Measurements from ENCODE around the gene PRLR. TPM values are rescaled to one million over a fixed set of nuclear protein-coding genes. Genes with fewer than 3 reads are reported as not detected.
A peak's percentile ranks its signal among the peaks of the same experiment; 100 is the strongest.

PRLR gene
- total and polyA plus RNA-seq, 10 of the 15 experiments (the other 5 are each of a cell fraction or from before 2014, with no cell fraction given), result 0.03 to 8.1 (median 0.20) TPM

DNA sequence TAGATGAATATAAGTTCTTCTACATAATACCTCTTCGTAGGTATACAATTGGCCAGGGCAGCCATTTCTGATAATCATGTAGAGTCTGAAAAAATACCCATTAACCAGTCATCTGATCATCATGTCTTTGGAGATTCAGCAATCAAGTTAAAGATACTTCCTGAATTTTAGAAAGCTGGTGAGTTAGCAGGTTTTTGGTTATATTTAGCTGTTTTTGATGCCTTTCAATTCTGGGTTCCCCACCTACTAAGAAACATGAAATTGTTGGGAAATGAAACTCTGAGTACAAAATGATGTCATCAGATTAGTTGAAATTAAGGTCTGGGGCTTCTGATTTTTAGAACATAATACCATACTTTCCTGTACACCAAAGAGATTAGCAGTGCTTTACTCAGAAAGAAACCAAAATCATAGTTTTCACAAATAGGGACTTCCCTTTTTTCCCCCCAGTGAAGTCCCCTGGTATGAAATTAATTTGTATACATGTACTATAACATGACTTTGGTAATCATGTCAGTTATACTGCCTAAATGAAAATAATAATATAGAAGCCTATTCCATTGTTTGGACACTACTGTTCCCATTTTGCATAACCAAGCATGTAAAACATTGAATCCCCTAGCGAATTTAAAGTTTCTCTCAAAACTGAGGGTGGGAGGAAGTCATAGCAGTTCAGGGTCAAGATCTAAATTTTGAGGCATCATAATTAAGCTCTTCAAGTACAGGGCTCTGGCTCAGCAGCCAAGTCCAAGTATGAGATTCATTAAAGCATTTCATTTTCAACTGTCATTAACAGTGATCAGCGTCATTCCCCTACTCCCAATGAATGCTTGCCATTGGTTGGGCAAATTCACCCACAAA, 17.9 kb downstream of the PRLR start:
- SMC1A ChIA-PET (ENCODE audit: uncharacterized antibody, unreplicated experiment), result interaction anchor here (0.6 to 13.1 kb wide), 32 partner anchors 9 to 642 kb away, joined by 3 to 224 read pairs (median 4); partner anchors contain the start of gene PRLR
- peak overlapping the region; percentile 22; the same call in 1 of the 2 replicates for H3K27ac ChIP-seq (ENCODE audit: control insufficient read depth, insufficient read depth)
- H3K9ac ChIP-seq (ENCODE audit: control insufficient read depth, insufficient read depth, low read length), result no peak overlapping the region
- no peak for FAIRE-seq
- no TSS peak for BruUV-seq (replicated peaks)
- H3K4me3 ChIP-seq, result no peak overlapping the region
- no peaks in the 10 kb centered on the region; the same call in 2 of the 3 replicates for H3K9me3 ChIP-seq (replicated peaks; ENCODE audit: control insufficient read depth, insufficient read depth, low read length)
- CTCF ChIA-PET, result interaction anchor here (0.7 to 4.6 kb wide), 23 partner anchors 9 to 693 kb away, joined by 3 to 104 read pairs (median 5); partner anchors contain the start of gene PRLR
- ATAC-seq, result peak; percentile 85
- H3K79me2 ChIP-seq (ENCODE audit: control insufficient read depth, insufficient read depth, low read length), result no peaks in the 10 kb centered on the region
- no peaks in the 10 kb centered on the region for H3K27me3 ChIP-seq (replicated peaks in 1 of 2; ENCODE audit: control insufficient read depth in 2 of 2, insufficient read depth in 2 of 2, low read length in 1 of 2)
- peak overlapping the region; percentile 50; the same call in 1 of the 2 replicates for H3K4me2 ChIP-seq (ENCODE audit: control insufficient read depth, insufficient read depth)
- DNase-seq (ENCODE audit: low read depth, low spot score), result peak; percentile 71
- peaks cover 12% of the 10 kb centered on the region; the same call in 1 of the 2 replicates for H3K4me1 ChIP-seq (ENCODE audit: control insufficient read depth, insufficient read depth, low read length)
- POLR2A ChIA-PET, result interaction anchor here (0.5 to 5.8 kb wide), 12 partner anchors 9 to 257 kb away, joined by 3 to 49 read pairs (median 4); partner anchors contain the start of gene PRLR
- no peaks in the 10 kb centered on the region for H4K20me1 ChIP-seq (ENCODE audit: control insufficient read depth, insufficient read depth)
- intact Hi-C loops (cut with micrococcal nuclease; ENCODE audit: unreplicated experiment), result loop anchor here (1.0 to 2.0 kb wide), 2 partner anchors 16 to 90 kb away; no protein-coding TSS in a partner anchor
- no peaks in the 10 kb centered on the region; a peak in 1 of 4 replicates for H3K36me3 ChIP-seq (ENCODE audit: control insufficient read depth in 2 of 2, insufficient read depth in 2 of 2, low read length in 1 of 2)
- peak overlapping the region; percentile 15; the same call in 1 of the 2 replicates for H2AFZ ChIP-seq (ENCODE audit: control insufficient read depth, low read depth, low read length)
- RAD21 ChIA-PET (ENCODE audit: unreplicated experiment), result interaction anchor here (0.7 to 9.5 kb wide), 27 partner anchors 10 to 713 kb away, joined by 3 to 108 read pairs (median 5); partner anchors contain the start of gene PRLR
- in situ Hi-C loops (cut with MboI), result no loop called here
- WGBS (ENCODE audit: insufficient coverage, insufficient replicate concordance, low lambda C conversion rate, missing lambda C conversion rate), result 3% methylated on average over 3 of the region's 3 CpGs
- TF ChIP-seq NFXL1 (IDR thresholded peaks at IDR 0.05; ENCODE audit: borderline replicate concordance), result no peak
- TF ChIP-seq BCL11A (IDR thresholded peaks at IDR 0.05; ENCODE audit: low read depth, low read length), result peak; percentile 63; the same call in 1 of the 2 replicates
- TF ChIP-seq STAT3 (IDR thresholded peaks at IDR 0.05; ENCODE audit: low read depth, low read length), result 0 out of 2 replicates have a peak, but pooled peaks have one; percentile 81
- peak; percentile 58; the same call in 1 of the 2 replicates for TF ChIP-seq BMI1 (IDR thresholded peaks at IDR 0.05; ENCODE audit: borderline replicate concordance)
- peak; percentile 76 for TF ChIP-seq SPI1 (IDR thresholded peaks at IDR 0.05; ENCODE audit: borderline replicate concordance, insufficient read depth, low read depth, low read length)
- TF ChIP-seq MYB (IDR thresholded peaks at IDR 0.05; ENCODE audit: borderline replicate concordance, low read depth, low read length), result no peak
- peak; percentile 85; the same call in 1 of the 2 replicates for TF ChIP-seq DPF2 (IDR thresholded peaks at IDR 0.05)
- peak; percentile 90 for TF ChIP-seq ATF2 (IDR thresholded peaks at IDR 0.05; ENCODE audit: low read length)
- TF ChIP-seq BHLHE40 (IDR thresholded peaks at IDR 0.05; ENCODE audit: borderline replicate concordance in 1 of 2, low read depth in 2 of 2, low read length in 1 of 2), result 0 out of 4 replicates have a peak, but pooled peaks of 1 of the 2 experiments have one; percentile 33
- TF ChIP-seq IKZF2 (IDR thresholded peaks at IDR 0.05), result peak; percentile 66 to 74; a peak in 2 of 4 replicates
- peak; percentile 61 for TF ChIP-seq RELA (IDR thresholded peaks at IDR 0.05; ENCODE audit: borderline replicate concordance, partially characterized antibody)
- TF ChIP-seq ATF7 (IDR thresholded peaks at IDR 0.05; ENCODE audit: low read depth), result peak; percentile 99
- TF ChIP-seq NFIC (IDR thresholded peaks at IDR 0.05; ENCODE audit: low read depth, low read length), result peak; percentile 83
- peak; percentile 57; the same call in 1 of the 2 replicates for TF ChIP-seq NR2F1 (conservative IDR thresholded peaks at IDR 0.05)
- TF ChIP-seq MTA3 (IDR thresholded peaks at IDR 0.05; ENCODE audit: borderline replicate concordance, low read length), result no peak
- peak; percentile 79 for TF ChIP-seq SMARCA5 (IDR thresholded peaks at IDR 0.05)
- no peak for TF ChIP-seq TCF7 (IDR thresholded peaks at IDR 0.05; ENCODE audit: borderline replicate concordance)
- peak; percentile 72 for TF ChIP-seq IKZF1 (conservative IDR thresholded peaks at IDR 0.05)
- TF ChIP-seq CREM (IDR thresholded peaks at IDR 0.05; ENCODE audit: low read depth), result no peak
- TF ChIP-seq ZNF384 (IDR thresholded peaks at IDR 0.05; ENCODE audit: borderline replicate concordance, low read depth, low read length), result no peak
- peak; percentile 49 for TF ChIP-seq RUNX3 (IDR thresholded peaks at IDR 0.05; ENCODE audit: low read length)
- TF ChIP-seq MEF2A (IDR thresholded peaks at IDR 0.05; ENCODE audit: insufficient read depth, low read depth, low read length), result 0 out of 2 replicates have a peak, but pooled peaks have one; percentile 48
